Cerebellar nuclear complex (tissue), 1 donor: Measurements from ENCODE around the gene MSMP.

Experiments used
- DNase-seq, 2 experiments: peaks; one replicate each; lab custom pipeline; 2025; lab: John Stamatoyannopoulos, UW

Gene MSMP

GRCh38 chr9:35723426-35723825 lies 30.6 kb downstream of the MSMP start:
- no peak for DNase-seq

- no peak for DNase-seq
These were observed 34.5 kb downstream of the MSMP start for GRCh38 chr9:35719546-35719945.

- DNase-seq, result no peak
These were observed 35.2 kb downstream of the MSMP start for GRCh38 chr9:35718721-35719511.

DNA sequence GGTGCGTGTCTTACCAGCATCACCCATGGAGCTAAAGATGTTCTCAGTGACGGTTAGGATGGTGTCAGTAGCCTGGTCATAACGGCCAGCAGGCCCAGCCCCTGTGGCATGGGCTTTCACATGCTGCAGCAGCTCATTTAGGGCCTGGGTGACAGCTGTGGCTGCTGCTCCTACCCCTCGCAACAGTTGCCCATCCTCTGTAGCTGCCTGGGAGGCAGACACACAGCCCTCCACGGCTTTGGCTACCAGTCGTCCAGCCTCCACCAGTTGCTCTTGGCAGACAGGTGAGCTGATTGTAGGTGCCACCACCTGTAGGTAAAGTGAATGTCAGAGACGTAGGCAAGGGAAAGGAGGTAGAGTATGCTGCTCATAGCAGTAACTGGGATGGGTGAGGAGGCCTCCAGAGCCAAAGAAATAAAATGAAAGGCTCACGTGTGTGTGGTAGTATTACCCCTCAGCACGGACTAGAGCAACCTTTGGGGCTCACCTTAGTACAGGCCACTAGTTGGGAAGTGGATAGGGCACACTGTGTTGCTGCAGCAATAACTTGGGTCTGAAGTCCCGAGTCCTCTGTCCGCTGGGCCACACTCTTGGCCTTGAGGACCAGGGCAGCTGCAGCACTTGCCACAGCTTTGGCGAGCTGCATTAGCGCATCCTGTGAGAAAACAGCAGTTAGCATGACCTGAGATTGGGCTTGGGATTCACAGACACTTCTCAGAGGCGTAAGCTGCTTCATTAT lies 36.8 kb downstream of the MSMP start:
- no peak for DNase-seq

GRCh38 chr9:35716230-35716629 lies 37.8 kb downstream of the MSMP start:
- DNase-seq, result peak; percentile 71 to 81

DNA sequence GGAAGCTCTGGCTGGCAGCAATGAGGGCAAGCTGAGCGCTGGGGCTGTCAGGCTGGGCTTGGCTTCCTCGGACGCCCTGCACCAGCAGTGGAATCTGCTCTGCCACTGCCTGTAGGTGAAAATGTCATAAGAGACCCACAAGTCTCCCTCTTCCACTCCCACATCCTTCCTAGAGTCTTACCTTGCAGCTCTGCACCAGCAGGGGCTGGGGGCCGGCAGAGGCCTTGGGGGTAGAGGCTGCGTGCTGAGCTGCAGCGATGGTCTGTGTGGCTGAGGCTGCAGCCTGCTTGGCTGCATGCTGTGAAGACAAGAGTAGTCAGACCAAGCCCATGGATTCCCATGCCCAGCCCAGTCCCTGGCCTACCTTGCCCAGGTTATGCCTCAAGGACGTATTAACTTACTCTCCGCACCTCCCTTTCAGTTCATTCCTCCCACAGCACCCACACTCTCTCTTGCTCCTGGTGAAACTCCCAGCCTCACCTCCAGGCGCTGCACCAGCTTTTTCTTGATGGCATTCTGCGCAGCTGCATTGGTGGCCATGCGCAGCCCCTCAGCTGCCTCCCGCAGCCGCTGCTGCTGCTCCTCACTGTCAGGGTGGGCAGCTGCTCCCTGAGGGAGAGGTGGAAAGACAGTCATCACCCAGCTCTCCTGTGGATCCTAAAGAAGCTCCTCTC lies 39.4 kb downstream of the MSMP start:
- DNase-seq, result no peak

DNA sequence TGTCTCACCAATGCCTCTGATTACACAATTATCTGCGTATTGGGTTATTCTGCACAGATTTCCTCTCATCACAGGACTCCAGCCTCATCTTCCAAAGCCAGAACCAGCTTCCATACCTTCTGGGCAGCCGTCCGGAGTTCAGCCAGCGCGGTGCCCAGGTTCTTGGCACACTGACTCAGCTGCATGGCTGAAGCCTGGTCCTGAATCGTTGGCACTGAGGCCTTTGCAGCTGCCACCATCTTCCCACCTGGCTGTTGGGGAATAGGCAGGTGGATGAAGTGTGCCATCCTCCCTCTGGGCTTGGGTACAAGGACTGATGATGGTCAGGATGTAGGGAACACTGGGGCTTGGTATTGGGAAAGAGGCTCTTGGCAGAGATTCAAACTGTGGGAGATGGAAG lies 40.0 kb downstream of the MSMP start:
- no peak for DNase-seq

- DNase-seq, result no peak
These were observed 40.5 kb downstream of the MSMP start for GRCh38 chr9:35713578-35713977.

DNA sequence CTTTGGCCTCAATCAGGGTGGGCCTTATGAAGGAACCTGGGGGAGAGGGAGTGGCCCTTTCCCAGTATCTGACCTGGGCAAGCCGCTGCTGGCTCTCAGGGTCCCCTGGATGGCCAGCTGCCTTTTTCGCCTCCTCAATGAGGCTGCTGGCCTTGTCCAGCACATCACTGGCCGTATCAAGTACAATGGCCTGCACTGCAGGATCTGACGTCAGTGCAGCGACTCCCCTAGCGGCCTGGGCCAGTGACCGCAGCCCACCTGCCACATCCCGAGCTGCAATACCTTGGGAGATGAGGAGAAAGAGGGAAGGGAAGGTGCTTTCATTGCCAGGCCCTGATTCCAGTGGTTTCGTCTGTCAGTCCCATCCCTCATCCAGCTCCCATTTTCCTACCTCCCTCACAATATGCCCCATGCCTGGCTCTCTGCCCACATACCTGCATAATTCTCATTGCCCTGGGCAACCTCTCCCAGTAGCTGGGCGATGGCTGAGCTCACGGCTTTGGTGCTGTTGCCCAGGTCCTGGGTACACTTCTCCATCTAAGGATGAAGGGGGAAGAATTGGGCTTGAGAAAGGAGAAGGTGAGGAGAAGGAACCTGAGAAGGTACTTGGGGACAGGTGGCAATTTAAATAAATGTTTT lies 41.2 kb downstream of the MSMP start:
- no peak for DNase-seq

DNA sequence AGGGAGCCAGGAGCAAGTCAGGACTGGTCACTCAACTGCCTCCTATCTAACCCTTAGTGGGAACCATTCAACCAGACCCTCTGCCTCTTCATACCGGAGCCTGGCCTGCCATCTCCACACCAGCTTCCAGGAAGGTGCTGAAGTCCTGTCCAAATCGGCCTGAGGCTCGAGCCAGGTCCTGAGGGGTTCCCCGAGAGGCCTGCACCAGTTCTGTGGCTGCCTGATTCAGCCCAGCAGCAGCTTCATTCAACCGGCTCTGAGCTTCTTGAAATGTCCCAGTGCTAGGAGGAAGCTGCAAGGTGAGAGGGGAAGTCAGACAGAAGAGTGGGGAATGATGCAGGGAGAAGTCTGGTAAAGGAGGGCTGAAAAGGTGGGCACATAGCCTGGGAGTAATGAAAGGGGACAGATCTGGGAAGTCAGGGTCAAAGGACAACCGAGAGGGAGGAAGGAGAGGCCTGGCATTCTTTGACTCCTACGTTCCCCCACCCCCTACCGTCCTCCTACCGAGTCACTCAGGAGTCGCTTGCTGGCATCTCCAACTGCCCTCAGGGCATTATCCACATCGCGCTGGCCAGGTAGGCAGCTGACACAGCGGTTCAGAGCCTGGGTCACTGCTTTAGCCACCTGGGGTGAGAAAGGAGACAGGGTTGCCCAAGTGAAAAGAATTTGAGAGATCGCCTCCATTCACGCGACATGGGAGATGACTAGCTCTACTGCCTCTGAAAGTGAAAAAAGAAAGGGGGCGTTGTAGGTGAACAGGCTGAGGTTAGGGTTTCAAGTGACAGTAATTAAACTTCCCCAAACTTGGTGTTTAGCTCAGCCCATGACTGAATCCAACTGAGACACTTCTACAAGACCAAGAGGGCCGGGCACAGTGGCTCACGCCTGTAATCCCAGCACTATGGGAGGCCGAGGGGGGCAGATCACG lies 42.3 kb downstream of the MSMP start:
- DNase-seq, result no peak

GRCh38 chr9:35710818-35711500 lies 43.1 kb downstream of the MSMP start:
- DNase-seq, result no peak

- DNase-seq, result no peak
These were observed 45.9 kb downstream of the MSMP start for GRCh38 chr9:35708146-35708545.

DNA sequence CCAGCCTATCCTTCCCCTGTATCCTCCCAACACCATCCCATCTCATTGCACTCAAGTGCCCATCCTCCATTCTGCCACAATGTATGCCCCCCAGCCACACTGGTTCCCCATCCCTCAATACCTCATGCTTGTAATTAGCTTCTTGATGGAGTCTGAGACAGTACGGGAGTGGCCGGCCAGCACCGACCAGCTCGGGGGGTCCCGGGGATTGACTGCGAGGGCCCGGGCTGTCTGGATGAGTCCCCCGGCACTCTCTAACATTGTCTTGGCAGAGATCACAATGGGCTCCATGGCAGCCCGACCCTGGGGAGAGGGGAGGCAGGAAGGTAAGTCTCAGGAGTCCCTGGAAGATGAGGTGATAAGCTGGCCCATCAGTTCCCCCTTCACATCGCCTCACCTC lies 47.1 kb downstream of the MSMP start:
- no peak for DNase-seq

GRCh38 chr9:35705836-35706430 lies 48.1 kb downstream of the MSMP start:
- DNase-seq, result peak; percentile 48 to 73

DNA sequence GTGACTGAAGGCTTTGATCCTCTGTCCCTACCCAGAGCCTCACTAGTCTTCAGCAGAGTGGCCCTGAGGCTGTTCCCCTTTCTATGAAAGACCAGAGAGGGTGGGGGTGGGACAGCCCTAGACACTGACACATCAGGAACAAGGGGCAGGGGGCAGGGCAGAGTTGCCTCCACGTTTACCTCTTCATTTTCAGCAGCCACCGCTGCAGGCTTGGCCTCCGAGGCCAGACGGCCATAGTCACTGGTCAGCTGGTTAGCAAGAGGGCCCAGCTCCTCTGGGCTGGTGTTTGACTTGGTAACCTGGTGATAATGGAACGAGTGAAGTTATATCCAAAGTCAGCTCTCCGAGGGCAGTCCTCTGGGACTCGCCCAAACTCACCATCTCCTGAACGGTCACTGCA lies 48.7 kb downstream of the MSMP start:
- DNase-seq, result no peak

GRCh38 chr9:35703906-35704672 lies 50.0 kb downstream of the MSMP start:
- DNase-seq, result no peak
